GM04504 (cell line): Measurements from ENCODE around the gene OR6K6.

ENCODE experiments used
- DNase-seq: peaks from one replicate; pipeline ENCODE4 v3.0.0-alpha.2; 2012; ENCODE audit warnings: low read depth

OR6K6 gene

GRCh38 chr1:158754420-158754819 lies at the start of gene OR6K6:
Gene OR6K6 (plus strand): TSS chr1:158754720. CDS start chr1:158754888, 168 bp downstream.
- no peak for DNase-seq

GRCh38 chr1:158706096-158706495 lies 48.4 kb upstream of the OR6K6 start:
- no peak for DNase-seq

- DNase-seq, result no peak
Observed at GRCh38 chr1:158711098-158711497, 43.4 kb upstream of the OR6K6 start.

- DNase-seq, result no peak
Observed at GRCh38 chr1:158714754-158715153, 39.8 kb upstream of the OR6K6 start.

GRCh38 chr1:158716335-158716734 lies 38.2 kb upstream of the OR6K6 start:
- no peak for DNase-seq

GRCh38 chr1:158717344-158717743 lies 37.2 kb upstream of the OR6K6 start:
- DNase-seq, result no peak

GRCh38 chr1:158719664-158720063 lies 34.9 kb upstream of the OR6K6 start:
- DNase-seq, result no peak

- DNase-seq, result no peak
Observed at GRCh38 chr1:158720620-158721019, 33.9 kb upstream of the OR6K6 start, which contains the start of gene OR6K3. Gene OR6K3 (minus strand): TSS chr1:158720720. CDS start chr1:158718115, 2,605 bp downstream.

GRCh38 chr1:158724442-158724841 lies 30.1 kb upstream of the OR6K6 start:
- DNase-seq, result no peak

GRCh38 chr1:158728510-158729225 lies 25.9 kb upstream of the OR6K6 start:
- no peak for DNase-seq

GRCh38 chr1:158730453-158730852 lies 24.1 kb upstream of the OR6K6 start:
- DNase-seq, result no peak

GRCh38 chr1:158731707-158732106 lies 22.8 kb upstream of the OR6K6 start:
- no peak for DNase-seq

GRCh38 chr1:158732524-158732923 lies 22.0 kb upstream of the OR6K6 start:
- DNase-seq, result no peak

GRCh38 chr1:158735848-158736247 lies 18.7 kb upstream of the OR6K6 start:
- DNase-seq, result no peak

- no peak for DNase-seq
Observed at GRCh38 chr1:158752155-158752712, 2.3 kb upstream of the OR6K6 start.

- DNase-seq, result no peak
Observed at GRCh38 chr1:158771950-158772866, 17.7 kb downstream of the OR6K6 start, which contains the start of gene OR6N1. Gene OR6N1 (minus strand): TSS chr1:158772195. CDS start chr1:158766682, 5,513 bp downstream.

GRCh38 chr1:158781104-158781503 lies 26.6 kb downstream of the OR6K6 start, which contains the start of gene OR6N2:
Gene OR6N2 (minus strand): TSS chr1:158781204. CDS start chr1:158777635, 3,569 bp downstream.
- no peak for DNase-seq

GRCh38 chr1:158793604-158794003 lies 39.1 kb downstream of the OR6K6 start:
- no peak for DNase-seq

GRCh38 chr1:158794247-158794646 lies 39.7 kb downstream of the OR6K6 start:
- no peak for DNase-seq

- no peak for DNase-seq
Observed at GRCh38 chr1:158798531-158798930, 44.0 kb downstream of the OR6K6 start.

GRCh38 chr1:158799689-158800088 lies 45.2 kb downstream of the OR6K6 start:
- DNase-seq, result no peak

- no peak for DNase-seq
Observed at GRCh38 chr1:158800526-158800925, 46.0 kb downstream of the OR6K6 start.
